ENCODE measurements around the gene LCT.

DNA sequence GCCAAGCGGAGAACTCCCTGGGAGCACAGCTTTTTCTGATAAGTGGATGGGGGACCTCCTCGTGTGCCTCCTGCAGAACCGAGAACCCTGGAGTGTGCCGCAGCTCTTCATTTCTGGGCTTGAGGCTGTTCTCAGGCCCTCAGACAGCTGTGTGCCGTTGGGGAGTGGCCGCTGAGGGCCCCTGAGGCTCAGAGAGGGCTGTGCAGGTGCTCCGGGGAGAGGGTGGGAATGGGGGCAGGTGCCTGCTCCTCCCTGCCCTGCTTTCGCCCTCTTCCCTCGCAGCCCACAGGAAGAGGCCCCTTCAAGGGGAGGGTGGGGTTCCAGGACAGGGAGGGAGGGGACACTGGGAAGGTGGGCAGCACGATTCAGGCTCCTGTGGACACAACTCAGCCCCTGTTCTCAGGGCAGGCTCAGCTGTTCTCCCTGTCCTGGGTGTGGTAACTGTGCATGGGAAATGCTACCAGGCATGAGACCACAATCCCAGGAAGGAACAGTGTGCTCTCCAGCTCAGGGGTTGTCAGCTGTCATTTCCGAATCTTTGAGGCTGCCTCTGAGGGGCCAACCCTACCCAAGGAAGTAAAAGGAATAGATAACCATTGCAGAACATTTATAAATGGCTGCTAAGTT lies 11.3 kb downstream of the LCT start:
- TF ChIP-seq, protein P1, sequence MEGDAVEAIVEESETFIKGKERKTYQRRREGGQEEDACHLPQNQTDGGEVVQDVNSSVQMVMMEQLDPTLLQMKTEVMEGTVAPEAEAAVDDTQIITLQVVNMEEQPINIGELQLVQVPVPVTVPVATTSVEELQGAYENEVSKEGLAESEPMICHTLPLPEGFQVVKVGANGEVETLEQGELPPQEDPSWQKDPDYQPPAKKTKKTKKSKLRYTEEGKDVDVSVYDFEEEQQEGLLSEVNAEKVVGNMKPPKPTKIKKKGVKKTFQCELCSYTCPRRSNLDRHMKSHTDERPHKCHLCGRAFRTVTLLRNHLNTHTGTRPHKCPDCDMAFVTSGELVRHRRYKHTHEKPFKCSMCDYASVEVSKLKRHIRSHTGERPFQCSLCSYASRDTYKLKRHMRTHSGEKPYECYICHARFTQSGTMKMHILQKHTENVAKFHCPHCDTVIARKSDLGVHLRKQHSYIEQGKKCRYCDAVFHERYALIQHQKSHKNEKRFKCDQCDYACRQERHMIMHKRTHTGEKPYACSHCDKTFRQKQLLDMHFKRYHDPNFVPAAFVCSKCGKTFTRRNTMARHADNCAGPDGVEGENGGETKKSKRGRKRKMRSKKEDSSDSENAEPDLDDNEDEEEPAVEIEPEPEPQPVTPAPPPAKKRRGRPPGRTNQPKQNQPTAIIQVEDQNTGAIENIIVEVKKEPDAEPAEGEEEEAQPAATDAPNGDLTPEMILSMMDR (tag by site-specific recombination; IDR thresholded peaks at IDR 0.05), result no peak
- TF ChIP-seq FEZF1 (tag by site-specific recombination; IDR thresholded peaks at IDR 0.05), result no peak
- TF ChIP-seq ZNF416 (tag by site-specific recombination; IDR thresholded peaks at IDR 0.05), result no peak
- no peak for TF ChIP-seq ZBTB8A (tag by site-specific recombination; IDR thresholded peaks at IDR 0.05)
- TF ChIP-seq ZNF175 (tag by site-specific recombination; IDR thresholded peaks at IDR 0.05), result no peak
- TF ChIP-seq, protein P2, sequence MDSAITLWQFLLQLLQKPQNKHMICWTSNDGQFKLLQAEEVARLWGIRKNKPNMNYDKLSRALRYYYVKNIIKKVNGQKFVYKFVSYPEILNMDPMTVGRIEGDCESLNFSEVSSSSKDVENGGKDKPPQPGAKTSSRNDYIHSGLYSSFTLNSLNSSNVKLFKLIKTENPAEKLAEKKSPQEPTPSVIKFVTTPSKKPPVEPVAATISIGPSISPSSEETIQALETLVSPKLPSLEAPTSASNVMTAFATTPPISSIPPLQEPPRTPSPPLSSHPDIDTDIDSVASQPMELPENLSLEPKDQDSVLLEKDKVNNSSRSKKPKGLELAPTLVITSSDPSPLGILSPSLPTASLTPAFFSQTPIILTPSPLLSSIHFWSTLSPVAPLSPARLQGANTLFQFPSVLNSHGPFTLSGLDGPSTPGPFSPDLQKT (IDR thresholded peaks at IDR 0.05; ENCODE audit: borderline replicate concordance, low read depth, low read length), result no peak
- TF ChIP-seq, protein P3, sequence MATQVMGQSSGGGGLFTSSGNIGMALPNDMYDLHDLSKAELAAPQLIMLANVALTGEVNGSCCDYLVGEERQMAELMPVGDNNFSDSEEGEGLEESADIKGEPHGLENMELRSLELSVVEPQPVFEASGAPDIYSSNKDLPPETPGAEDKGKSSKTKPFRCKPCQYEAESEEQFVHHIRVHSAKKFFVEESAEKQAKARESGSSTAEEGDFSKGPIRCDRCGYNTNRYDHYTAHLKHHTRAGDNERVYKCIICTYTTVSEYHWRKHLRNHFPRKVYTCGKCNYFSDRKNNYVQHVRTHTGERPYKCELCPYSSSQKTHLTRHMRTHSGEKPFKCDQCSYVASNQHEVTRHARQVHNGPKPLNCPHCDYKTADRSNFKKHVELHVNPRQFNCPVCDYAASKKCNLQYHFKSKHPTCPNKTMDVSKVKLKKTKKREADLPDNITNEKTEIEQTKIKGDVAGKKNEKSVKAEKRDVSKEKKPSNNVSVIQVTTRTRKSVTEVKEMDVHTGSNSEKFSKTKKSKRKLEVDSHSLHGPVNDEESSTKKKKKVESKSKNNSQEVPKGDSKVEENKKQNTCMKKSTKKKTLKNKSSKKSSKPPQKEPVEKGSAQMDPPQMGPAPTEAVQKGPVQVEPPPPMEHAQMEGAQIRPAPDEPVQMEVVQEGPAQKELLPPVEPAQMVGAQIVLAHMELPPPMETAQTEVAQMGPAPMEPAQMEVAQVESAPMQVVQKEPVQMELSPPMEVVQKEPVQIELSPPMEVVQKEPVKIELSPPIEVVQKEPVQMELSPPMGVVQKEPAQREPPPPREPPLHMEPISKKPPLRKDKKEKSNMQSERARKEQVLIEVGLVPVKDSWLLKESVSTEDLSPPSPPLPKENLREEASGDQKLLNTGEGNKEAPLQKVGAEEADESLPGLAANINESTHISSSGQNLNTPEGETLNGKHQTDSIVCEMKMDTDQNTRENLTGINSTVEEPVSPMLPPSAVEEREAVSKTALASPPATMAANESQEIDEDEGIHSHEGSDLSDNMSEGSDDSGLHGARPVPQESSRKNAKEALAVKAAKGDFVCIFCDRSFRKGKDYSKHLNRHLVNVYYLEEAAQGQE (tag by site-specific recombination; IDR thresholded peaks at IDR 0.05), result no peak
- no peak for TF ChIP-seq ZNF48 (tag by site-specific recombination; IDR thresholded peaks at IDR 0.05)
- TF ChIP-seq, protein P4, sequence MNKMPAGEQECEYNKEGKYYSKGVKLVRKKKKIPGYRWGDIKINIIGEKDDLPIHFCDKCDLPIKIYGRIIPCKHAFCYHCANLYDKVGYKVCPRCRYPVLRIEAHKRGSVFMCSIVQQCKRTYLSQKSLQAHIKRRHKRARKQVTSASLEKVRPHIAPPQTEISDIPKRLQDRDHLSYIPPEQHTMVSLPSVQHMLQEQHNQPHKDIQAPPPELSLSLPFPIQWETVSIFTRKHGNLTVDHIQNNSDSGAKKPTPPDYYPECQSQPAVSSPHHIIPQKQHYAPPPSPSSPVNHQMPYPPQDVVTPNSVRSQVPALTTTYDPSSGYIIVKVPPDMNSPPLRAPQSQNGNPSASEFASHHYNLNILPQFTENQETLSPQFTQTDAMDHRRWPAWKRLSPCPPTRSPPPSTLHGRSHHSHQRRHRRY (tag by site-specific recombination; IDR thresholded peaks at IDR 0.05), result no peak
- no peak for TF ChIP-seq SP2 (tag by site-specific recombination; IDR thresholded peaks at IDR 0.05)
- TF ChIP-seq, protein P5, sequence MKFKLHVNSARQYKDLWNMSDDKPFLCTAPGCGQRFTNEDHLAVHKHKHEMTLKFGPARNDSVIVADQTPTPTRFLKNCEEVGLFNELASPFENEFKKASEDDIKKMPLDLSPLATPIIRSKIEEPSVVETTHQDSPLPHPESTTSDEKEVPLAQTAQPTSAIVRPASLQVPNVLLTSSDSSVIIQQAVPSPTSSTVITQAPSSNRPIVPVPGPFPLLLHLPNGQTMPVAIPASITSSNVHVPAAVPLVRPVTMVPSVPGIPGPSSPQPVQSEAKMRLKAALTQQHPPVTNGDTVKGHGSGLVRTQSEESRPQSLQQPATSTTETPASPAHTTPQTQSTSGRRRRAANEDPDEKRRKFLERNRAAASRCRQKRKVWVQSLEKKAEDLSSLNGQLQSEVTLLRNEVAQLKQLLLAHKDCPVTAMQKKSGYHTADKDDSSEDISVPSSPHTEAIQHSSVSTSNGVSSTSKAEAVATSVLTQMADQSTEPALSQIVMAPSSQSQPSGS (tag by site-specific recombination; IDR thresholded peaks at IDR 0.05; ENCODE audit: low read depth), result no peak
- no peak for TF ChIP-seq KLF10 (tag by site-specific recombination; IDR thresholded peaks at IDR 0.05)
- TF ChIP-seq, protein P6, sequence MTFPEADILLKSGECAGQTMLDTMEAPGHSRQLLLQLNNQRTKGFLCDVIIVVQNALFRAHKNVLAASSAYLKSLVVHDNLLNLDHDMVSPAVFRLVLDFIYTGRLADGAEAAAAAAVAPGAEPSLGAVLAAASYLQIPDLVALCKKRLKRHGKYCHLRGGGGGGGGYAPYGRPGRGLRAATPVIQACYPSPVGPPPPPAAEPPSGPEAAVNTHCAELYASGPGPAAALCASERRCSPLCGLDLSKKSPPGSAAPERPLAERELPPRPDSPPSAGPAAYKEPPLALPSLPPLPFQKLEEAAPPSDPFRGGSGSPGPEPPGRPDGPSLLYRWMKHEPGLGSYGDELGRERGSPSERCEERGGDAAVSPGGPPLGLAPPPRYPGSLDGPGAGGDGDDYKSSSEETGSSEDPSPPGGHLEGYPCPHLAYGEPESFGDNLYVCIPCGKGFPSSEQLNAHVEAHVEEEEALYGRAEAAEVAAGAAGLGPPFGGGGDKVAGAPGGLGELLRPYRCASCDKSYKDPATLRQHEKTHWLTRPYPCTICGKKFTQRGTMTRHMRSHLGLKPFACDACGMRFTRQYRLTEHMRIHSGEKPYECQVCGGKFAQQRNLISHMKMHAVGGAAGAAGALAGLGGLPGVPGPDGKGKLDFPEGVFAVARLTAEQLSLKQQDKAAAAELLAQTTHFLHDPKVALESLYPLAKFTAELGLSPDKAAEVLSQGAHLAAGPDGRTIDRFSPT (tag by site-specific recombination; IDR thresholded peaks at IDR 0.05), result no peak
